ACHN (cell line): ENCODE results near the gene MBD3.
"Not testable (repeated sequence)": the region's sequence is repeated elsewhere in the genome, so short reads cannot be mapped to it uniquely, and the experiment has no call there.

Experiments used
- DNase-seq: peaks from one replicate; pipeline ENCODE4 v3.0.0-alpha.2; 2015
- in situ Hi-C: cut with HindIII; loops from 2 replicates; pipeline ENCODE4 v1.10.0; 2017; ENCODE audit warnings: low sequenced_read_pairs, low pct_ligation_motif_present, low pct_unique_long_range_greater_than_20kb

MBD3 gene

DNA sequence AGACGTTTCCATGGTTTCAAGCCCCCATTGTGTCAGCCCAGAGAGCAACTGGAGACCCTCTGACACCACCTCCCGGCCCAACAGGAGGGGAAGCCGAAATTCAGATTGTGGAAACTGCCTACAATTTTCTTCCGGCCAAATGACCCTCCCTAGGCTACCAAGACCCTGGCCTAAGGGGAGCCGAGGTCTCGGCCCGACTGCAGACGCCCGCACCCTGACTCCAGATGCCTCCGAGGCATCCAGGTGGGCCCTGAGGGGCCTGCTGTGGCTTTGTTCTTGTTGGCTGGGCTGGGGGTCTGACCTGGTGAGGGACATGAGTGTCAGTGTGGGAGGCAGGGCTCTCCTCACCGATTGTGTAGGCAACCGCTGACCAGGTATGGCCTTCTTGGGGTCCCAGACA is 34.1 kb downstream of the MBD3 start:
- no peak for DNase-seq
- in situ Hi-C loops, result no loop called here

DNA sequence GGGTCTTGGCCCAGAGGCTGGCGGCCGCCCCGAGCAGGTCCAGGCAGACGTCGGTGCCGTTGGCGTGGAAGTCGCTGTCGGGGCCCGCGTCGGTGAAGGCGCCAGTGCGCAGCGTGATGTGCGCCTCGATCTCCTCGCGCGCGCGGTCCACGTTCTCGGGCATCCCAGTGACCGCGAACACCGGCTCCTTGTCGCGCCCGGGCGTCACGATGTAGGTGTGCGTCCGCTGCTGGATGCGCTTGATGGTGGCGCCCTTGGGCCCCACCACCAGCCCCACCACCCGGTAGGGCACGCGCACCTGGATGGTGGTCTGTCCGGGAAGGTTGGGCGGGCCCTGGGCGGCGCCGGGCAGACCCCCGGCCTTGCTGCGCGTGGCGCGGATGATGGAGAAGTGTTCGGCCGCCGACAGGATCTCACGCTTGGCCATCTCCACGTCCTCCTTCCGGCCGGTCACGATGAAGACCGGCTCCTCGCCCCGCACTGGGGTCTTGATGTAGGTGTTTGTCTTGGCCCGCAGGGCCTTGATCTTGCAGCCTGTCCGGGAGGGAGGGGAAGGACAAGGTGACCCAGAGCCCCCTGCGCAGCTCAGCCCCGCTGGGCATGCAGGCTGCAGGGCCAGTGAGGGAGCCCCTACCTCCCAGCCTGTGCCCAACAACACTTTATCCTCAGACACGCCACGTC is 36.1 kb downstream of the MBD3 start:
- in situ Hi-C loops, result no loop called here
- no peak for DNase-seq

GRCh38 chr19:1555487-1556389 is 36.9 kb downstream of the MBD3 start:
- in situ Hi-C loops, result no loop called here
- no peak for DNase-seq

DNA sequence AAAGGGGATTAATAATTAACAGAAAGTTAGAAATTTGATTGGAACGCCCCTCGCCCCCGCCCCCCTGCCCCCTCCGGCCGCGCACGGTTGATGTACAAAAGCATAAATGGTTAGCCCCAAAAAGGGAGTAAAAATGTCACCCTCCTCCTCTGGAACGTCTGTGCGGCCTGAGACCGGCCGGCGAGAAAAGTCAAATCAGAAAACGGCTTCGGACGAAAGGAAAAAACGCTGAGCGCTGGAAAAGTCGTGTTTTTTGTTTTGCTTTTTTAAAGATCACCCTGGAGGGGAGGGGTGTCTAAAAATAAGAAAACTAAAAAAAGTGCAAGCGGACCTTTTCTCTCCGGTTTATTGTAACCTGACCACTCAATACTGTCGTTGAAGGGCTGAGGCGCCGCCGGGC is 37.7 kb downstream of the MBD3 start:
- in situ Hi-C loops, result no loop called here
- DNase-seq, result no peak

DNA sequence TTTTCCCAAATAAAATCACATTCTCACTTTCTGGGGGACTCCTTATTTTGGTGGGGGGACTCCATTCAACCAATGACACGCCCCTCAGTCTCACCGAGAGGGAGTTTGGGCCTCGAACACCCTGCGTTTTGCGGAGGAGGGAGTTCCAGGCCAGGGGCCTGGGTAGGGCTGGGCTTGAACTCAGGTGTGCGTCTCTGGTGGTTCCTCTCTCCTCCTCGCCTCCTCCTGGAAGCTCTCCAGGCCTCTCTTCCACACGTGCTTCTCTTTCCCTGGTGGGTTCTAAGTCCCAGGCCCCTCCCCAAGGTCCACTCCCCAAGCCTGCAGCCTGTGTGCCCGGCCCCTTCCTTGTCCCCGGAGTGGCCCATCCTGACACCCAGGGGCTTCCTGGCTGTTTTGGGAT is 39.2 kb downstream of the MBD3 start:
- no peak for DNase-seq
- in situ Hi-C loops, result no loop called here

DNA sequence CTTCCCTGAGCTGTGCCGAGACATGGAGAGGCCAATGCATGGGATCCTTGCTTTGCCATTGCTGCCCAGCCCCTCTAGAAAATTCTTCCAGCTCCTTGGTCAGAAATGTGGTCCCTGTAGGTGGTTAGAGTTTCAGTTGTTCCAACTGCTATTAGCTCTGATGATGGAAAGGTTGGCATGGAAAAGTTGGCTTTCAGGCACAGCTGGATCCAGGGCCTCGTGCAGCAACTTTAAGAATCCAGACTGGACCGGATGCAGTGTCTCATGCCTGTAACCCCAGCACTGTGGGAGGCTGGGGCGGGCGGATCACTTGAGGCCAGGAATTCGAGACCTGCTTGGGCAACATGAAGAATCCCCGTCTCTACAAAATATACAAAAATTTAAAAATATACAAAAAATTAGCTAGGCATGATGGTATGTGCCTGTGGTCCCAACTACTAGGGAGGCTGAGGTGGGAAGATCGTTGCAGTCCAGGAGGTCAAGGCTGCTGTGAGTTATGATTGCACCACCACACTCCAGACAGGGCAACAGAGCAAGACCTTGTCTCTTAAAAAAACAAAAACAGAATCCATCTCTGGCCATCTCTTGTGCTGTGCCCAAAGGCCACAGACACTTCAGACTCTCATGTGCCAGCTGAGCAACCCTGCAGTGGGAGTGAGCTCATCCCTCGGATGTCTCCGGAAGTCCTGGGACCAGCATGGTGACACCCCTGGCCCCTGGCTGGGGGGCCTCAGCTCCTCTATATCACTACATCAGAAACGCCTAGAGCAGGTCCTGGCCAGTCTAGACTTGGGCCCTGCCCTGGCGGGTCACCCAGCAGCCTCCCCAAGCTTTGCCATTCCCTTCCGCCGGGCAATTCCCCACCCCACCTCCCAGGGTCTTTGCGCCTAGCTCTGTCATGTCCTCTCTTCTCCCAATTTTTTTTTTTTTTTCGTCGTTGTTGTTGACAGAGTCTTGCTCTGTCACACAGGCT is 41.3 kb downstream of the MBD3 start:
- in situ Hi-C loops, result no loop called here
- DNase-seq, result no peak

DNA sequence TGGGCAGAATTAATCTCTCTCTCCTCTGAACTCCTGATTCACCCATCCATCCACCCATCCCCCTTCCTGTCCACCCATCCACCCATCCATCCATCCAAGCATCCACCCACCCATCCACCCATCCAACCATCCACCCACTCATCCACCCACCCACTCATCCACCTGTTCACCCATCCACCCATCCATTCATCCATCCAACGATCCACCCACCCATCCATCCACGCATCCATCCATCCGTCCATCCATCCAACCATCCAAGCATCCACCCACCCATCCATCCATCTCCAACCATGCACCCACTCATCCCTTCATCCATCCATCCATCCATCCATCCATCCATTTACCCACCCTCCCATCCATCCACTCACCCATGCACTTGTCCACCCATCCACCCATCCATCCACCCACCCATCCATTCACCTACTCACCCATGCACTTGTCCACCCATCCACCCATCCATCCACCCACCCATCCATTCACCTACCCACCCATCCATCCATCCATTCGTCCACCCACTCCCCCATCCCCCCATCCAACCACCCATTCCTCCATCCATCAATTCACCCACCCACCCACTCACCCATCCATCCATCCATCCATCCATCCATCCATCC is 43.2 kb downstream of the MBD3 start:
- DNase-seq, result no peak

DNA sequence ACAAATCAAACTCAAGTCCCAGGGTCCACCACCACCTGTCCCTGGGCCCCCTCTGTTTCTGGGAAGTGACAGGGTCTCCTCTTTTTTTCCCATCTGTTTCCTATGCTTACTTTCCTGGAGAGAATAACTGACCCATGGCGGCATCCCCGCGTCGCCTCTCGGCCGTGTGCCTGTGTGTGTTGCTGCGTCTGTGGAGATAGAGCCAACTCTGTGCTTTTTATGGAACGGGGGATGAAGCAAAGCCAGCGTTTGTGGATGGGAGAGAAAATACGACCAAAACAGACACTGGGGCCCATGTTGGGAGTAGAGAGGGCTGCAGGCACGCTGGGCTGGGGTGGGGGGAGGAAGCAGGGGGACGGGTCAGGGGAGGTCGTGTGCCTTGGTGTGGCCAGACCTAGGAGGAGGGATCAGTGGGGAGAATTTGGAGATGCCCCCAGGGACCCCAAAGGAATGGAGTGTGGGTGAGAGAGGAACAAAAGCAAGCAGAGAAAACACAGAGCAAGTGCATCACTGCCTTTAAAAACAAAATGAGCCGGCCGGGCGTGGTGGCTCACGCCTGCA is 52.2 kb downstream of the MBD3 start:
- DNase-seq, result no peak
- in situ Hi-C loops, result no loop called here

More for the DNA sequence above, 43.2 kb downstream of the MBD3 start:
- in situ Hi-C loops, result no loop called here

DNA sequence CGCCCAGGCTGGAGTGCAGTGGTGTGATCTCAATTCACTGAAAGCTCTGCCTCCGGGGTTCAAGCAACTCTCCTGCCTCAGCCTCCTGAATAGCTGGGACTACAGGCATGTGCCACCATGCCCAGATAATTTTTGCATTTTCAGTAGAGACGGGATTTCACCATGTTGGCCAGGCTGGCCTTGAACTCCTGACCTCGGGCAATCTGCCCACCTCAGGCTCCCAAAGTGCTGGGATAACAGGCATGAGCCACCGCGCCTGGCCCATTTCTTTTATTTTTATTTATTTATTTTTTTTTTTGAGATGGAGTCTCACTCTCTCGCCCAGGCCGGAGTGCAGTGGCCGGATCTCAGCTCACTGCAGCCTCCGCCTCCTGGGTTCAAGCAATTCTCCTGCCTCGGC is 52.9 kb downstream of the MBD3 start:
- in situ Hi-C loops, result not testable (repeated sequence)

GRCh38 chr19:1538978-1539377 is 53.7 kb downstream of the MBD3 start:
- DNase-seq, result no peak
- in situ Hi-C loops, result no loop called here

More for the DNA sequence above, 52.9 kb downstream of the MBD3 start:
- DNase-seq, result not testable (repeated sequence)

DNA sequence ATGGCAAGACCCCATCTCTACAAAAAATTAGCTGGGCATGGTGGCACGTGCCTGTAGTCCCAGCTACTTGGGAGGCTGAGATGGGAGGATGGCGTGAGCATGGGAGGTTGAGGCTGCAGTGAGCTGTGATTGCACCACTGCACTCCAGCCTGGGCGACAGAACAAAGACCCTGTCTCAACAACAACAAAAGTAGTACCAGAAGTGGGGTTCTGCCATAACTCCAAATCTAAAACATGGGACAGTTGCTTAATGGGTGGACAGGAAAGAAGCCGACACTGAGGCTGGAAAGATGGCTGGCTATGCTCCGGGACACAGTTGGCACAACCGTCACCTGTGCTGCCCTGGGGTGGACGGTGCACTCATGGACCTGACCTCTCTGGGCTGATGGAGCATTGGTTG is 57.0 kb downstream of the MBD3 start:
- DNase-seq, in situ Hi-C loops: not testable (repeated sequence)

DNA sequence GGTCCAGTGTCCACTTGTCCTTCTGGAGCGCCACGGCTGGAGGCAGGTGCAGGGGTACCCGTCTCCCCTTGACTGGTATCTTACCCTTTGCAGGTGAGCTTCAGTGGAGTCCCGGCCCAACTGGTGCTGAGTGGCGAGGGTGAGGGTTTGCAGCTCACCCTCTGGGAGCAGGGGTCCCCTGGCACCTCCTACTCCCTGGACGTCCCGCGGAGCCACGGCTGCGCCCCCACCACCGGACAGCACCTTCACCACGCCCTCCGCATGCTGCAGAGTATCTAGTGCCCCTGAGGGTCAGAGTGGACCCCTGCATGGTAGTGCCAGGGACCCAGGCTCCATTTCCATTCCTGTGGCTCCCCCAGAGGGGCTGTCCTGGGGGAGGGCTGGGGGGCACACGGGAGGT is 57.7 kb downstream of the MBD3 start:
- no peak for DNase-seq
- in situ Hi-C loops, result no loop called here

GRCh38 chr19:1533510-1534150 is 59.0 kb downstream of the MBD3 start:
- in situ Hi-C loops, result no loop called here

GRCh38 chr19:1532003-1532402 is 60.7 kb downstream of the MBD3 start:
- no peak for DNase-seq
- in situ Hi-C loops, result no loop called here

More at GRCh38 chr19:1533510-1534150, 59.0 kb downstream of the MBD3 start:
- DNase-seq, result no peak

DNA sequence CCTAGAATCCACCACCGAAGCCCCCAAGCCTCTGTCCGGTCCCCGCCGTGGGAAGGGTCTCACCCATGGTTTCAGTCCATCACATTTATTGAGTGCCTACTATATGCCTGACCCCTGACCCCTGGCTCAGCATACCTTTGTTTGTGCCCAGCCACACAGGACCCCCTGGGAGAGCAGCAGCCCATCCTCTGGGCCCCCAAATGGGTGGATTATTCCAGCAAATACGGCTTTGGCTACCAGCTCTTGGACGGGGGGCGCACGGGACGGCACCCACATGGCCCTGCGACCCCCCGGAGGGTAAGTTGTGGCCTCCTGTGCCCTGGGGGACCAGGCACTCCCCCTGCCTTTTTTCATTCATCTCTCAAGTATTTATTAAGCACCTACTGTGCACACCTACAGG is 61.1 kb downstream of the MBD3 start:
- in situ Hi-C loops, result no loop called here
- no peak for DNase-seq

DNA sequence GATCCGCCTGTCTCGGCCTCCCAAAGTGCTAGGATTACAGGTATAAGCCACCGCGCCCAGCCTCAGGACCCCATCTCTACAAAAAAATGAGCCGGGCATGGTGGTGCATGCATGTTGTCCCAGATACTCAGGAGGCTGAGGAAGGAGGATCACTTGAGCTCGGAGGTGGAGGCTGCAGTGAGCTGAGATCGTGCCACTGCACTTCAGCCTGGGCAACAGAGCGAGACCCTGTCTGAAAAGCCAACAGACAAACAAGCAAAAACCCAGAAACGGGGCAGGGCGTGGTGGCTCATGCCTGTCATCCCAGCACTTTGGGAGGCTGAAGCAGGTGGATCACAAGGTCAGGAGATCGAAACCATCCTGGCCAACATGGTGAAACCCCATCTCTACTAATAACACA is 61.8 kb downstream of the MBD3 start:
- DNase-seq, in situ Hi-C loops: not testable (repeated sequence)

DNA sequence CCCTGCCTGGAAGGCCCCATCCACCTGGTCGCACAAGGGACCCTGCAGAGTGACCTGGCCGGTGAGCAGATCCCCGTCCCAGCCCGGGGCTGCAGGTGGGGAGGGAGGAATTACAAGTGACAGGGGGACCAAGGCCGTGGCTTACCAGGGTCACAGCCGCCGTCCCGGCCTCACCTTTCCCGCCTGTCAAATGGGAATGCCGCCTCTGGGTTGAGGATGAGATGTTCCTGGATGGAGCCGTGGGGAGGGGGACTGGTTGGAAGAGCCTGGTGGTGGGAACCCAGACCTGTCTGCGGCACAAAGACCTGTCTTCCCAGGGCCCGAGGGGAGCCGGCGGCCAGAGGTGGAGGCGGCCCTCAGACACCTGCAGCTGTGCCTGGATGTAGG is 63.2 kb downstream of the MBD3 start:
- in situ Hi-C loops, result no loop called here
- DNase-seq, result no peak
